Muscle layer of colon (tissue), 2 donors: ENCODE measurements around the gene FOCAD.
"Not testable (repeated sequence)": the region's sequence is repeated elsewhere in the genome, so short reads cannot be mapped to it uniquely, and the experiment has no call there.

ENCODE experiments used
- H3K27ac ChIP-seq: one replicate; pipeline ENCODE4 v1.7.0; 2013; ENCODE audit warnings: low read depth, mild to moderate bottlenecking, low read length, moderate library complexity
- H3K27me3 ChIP-seq, 2 donors: one replicate each; pipeline ENCODE4 v1.7.0; 2013; ENCODE audit warnings: low read length in 2 of 2, mild to moderate bottlenecking in 2 of 2; ENCODE audit not compliant: insufficient read depth in 2 of 2, control insufficient read depth in 1 of 2
- H3K36me3 ChIP-seq: one replicate; pipeline ENCODE4 v1.7.0; 2013; ENCODE audit warnings: mild to moderate bottlenecking, low read length; ENCODE audit not compliant: insufficient read depth
- H3K4me1 ChIP-seq: one replicate; pipeline ENCODE4 v1.7.0; 2013; ENCODE audit warnings: mild to moderate bottlenecking, low read length; ENCODE audit not compliant: insufficient read depth
- H3K4me3 ChIP-seq, 2 donors: one replicate each; pipeline ENCODE4 v1.7.0; 2013; ENCODE audit warnings: low read length in 2 of 2, low read depth in 1 of 2, mild to moderate bottlenecking in 1 of 2, moderate library complexity in 1 of 2
- H3K9ac ChIP-seq: one replicate; pipeline ENCODE4 v1.7.0; 2013; ENCODE audit warnings: low read length
- H3K9me3 ChIP-seq: one replicate; pipeline ENCODE4 v1.7.0; 2013; ENCODE audit warnings: mild to moderate bottlenecking, low read length
- donor health status: abdominal sarcoma.
- donor health status: Adenocarcinoma of cecum.

FOCAD gene

GRCh38 chr9:20945269-20945668, 261.2 kb downstream of the FOCAD start:
- Histone ChIP-seq H3K4me1 (peaks cover 9% of the 10 kb centered on the region), H3K36me3 (no peaks in the 10 kb centered on the region), H3K9me3 (no peaks in the 10 kb centered on the region), H3K9ac (no peak overlapping the region), H3K4me3 (no peak overlapping the region), H3K27me3 (no peaks in the 10 kb centered on the region), H3K27ac (no peak overlapping the region)

GRCh38 chr9:20945856-20946255, 261.8 kb downstream of the FOCAD start:
- Histone ChIP-seq H3K27ac (no peak overlapping the region), H3K27me3 (no peaks in the 10 kb centered on the region), H3K4me3 (no peak overlapping the region)

GRCh38 chr9:20948703-20949102, 264.6 kb downstream of the FOCAD start:
- H3K9me3 ChIP-seq: no peaks in the 10 kb centered on the region
- H3K9ac ChIP-seq: no peak overlapping the region
- no peaks in the 10 kb centered on the region for H3K27me3 ChIP-seq
- no peak overlapping the region for H3K4me3 ChIP-seq
- H3K4me1 ChIP-seq: peaks cover 22% of the 10 kb centered on the region
- H3K36me3 ChIP-seq: no peaks in the 10 kb centered on the region
- no peak overlapping the region for H3K27ac ChIP-seq

More at GRCh38 chr9:20945856-20946255, 261.8 kb downstream of the FOCAD start:
- H3K4me1 ChIP-seq: peaks cover 9% of the 10 kb centered on the region
- H3K36me3 ChIP-seq: no peaks in the 10 kb centered on the region
- no peak overlapping the region for H3K9ac ChIP-seq
- H3K9me3 ChIP-seq: no peaks in the 10 kb centered on the region

GRCh38 chr9:20950707-20951106, 266.6 kb downstream of the FOCAD start:
- no peak overlapping the region for H3K4me3 ChIP-seq
- no peaks in the 10 kb centered on the region for H3K27me3 ChIP-seq
- H3K36me3 ChIP-seq: no peaks in the 10 kb centered on the region
- peaks cover 24% of the 10 kb centered on the region for H3K4me1 ChIP-seq
- no peak overlapping the region for H3K9ac ChIP-seq
- H3K27ac ChIP-seq: no peak overlapping the region
- no peaks in the 10 kb centered on the region for H3K9me3 ChIP-seq

GRCh38 chr9:20962536-20963225, 278.6 kb downstream of the FOCAD start:
- Histone ChIP-seq H3K4me1 (no peaks in the 10 kb centered on the region), H3K27ac (no peak overlapping the region), H3K9me3 (no peaks in the 10 kb centered on the region), H3K9ac (no peak overlapping the region), H3K36me3 (no peaks in the 10 kb centered on the region), H3K4me3 (no peak overlapping the region), H3K27me3 (no peaks in the 10 kb centered on the region)

- no peaks in the 10 kb centered on the region for H3K27me3 ChIP-seq
- no peaks in the 10 kb centered on the region for H3K4me1 ChIP-seq
- peaks cover 10% of the 10 kb centered on the region for H3K36me3 ChIP-seq
- H3K27ac ChIP-seq: no peak overlapping the region
- H3K9ac ChIP-seq: no peak overlapping the region
- H3K9me3 ChIP-seq: no peaks in the 10 kb centered on the region
- H3K4me3 ChIP-seq: no peak overlapping the region
Measured at GRCh38 chr9:20972684-20973083, 288.6 kb downstream of the FOCAD start.

GRCh38 chr9:20973246-20973947, 289.3 kb downstream of the FOCAD start:
- not testable (repeated sequence) for H3K9ac ChIP-seq, H3K27ac ChIP-seq, H3K4me3 ChIP-seq

GRCh38 chr9:20974191-20974938, 290.3 kb downstream of the FOCAD start:
- not testable (repeated sequence) for H3K9me3 ChIP-seq, H3K27me3 ChIP-seq, H3K4me3 ChIP-seq, H3K4me1 ChIP-seq, H3K9ac ChIP-seq, H3K27ac ChIP-seq
- H3K36me3 ChIP-seq: peaks cover 10% of the 10 kb centered on the region

More at GRCh38 chr9:20973246-20973947, 289.3 kb downstream of the FOCAD start:
- H3K4me1 ChIP-seq, H3K9me3 ChIP-seq, H3K27me3 ChIP-seq: not testable (repeated sequence)
- H3K36me3 ChIP-seq: peaks cover 10% of the 10 kb centered on the region

- Histone ChIP-seq H3K27me3 (no peaks in the 10 kb centered on the region), H3K9ac (no peak overlapping the region), H3K27ac (no peak overlapping the region), H3K9me3 (no peaks in the 10 kb centered on the region), H3K36me3 (peaks cover 10% of the 10 kb centered on the region), H3K4me1 (peaks cover 24% of the 10 kb centered on the region), H3K4me3 (no peak overlapping the region)
Measured at GRCh38 chr9:20978249-20978648, 294.2 kb downstream of the FOCAD start.

- H3K36me3 ChIP-seq: peaks cover 10% of the 10 kb centered on the region
- H3K27me3 ChIP-seq: no peaks in the 10 kb centered on the region
- no peaks in the 10 kb centered on the region for H3K9me3 ChIP-seq
- peak overlapping the region; percentile 45 for H3K27ac ChIP-seq
- H3K4me1 ChIP-seq: peaks cover 24% of the 10 kb centered on the region
- H3K9ac ChIP-seq: no peak overlapping the region
- peak overlapping the region in 1 of 2 donors; percentile 9 for H3K4me3 ChIP-seq
Measured at GRCh38 chr9:20980832-20981455, 296.9 kb downstream of the FOCAD start.

- Histone ChIP-seq H3K27me3 (no peaks in the 10 kb centered on the region), H3K4me3 (peak overlapping the region in 1 of 2 donors; percentile 9), H3K9ac (no peak overlapping the region), H3K4me1 (peaks cover 24% of the 10 kb centered on the region), H3K27ac (peak overlapping the region; percentile 45), H3K9me3 (no peaks in the 10 kb centered on the region), H3K36me3 (peaks cover 11% of the 10 kb centered on the region)
Measured at GRCh38 chr9:20981486-20981885, 297.4 kb downstream of the FOCAD start.
